Liver (tissue), 9 donors: ENCODE measurements around the gene CUEDC1. TPM values are rescaled to one million over a fixed set of nuclear protein-coding genes. Genes with fewer than 3 reads are reported as not detected.

ENCODE experiments used
- DNase-seq: peaks from one replicate; pipeline ENCODE4 v3.0.0-alpha.2; 2017; ENCODE audit warnings: low spot score
- H3K27ac ChIP-seq, 2 donors: one replicate each; pipeline ENCODE4 v1.7.0; 2013; ENCODE audit warnings: inconsistent platforms in 2 of 2, low read length in 2 of 2, control low read depth in 1 of 2, low read depth in 1 of 2, mild to moderate bottlenecking in 1 of 2
- H3K27me3 ChIP-seq, 4 donors: one replicate each; pipeline versions ENCODE4 v1.6.1 to v1.7.0; 2013; ENCODE audit warnings: low read length in 3 of 4, inconsistent platforms in 1 of 4, mild to moderate bottlenecking in 1 of 4, moderate library complexity in 1 of 4; ENCODE audit not compliant: control insufficient read depth in 4 of 4, insufficient read depth in 4 of 4
- H3K36me3 ChIP-seq, 4 donors: one replicate each; pipeline versions ENCODE4 v1.6.1 to v1.7.0; 2013; ENCODE audit warnings: low read length in 3 of 4, mild to moderate bottlenecking in 3 of 4, low read depth in 1 of 4, moderate library complexity in 1 of 4; ENCODE audit not compliant: control insufficient read depth in 4 of 4, insufficient read depth in 3 of 4
- H3K4me1 ChIP-seq, 4 donors: one replicate each; pipeline versions ENCODE4 v1.6.1 to v1.7.0; 2013; ENCODE audit warnings: low read length in 3 of 4, mild to moderate bottlenecking in 3 of 4, moderate library complexity in 1 of 4; ENCODE audit not compliant: control insufficient read depth in 4 of 4, insufficient read depth in 4 of 4
- H3K4me3 ChIP-seq, 3 donors: one replicate each; pipeline versions ENCODE4 v1.6.1 to v1.7.0; 2013; ENCODE audit warnings: low read length in 3 of 3, control low read depth in 1 of 3, low read depth in 1 of 3, mild to moderate bottlenecking in 1 of 3
- H3K9ac ChIP-seq, 2 donors: one replicate each; pipeline ENCODE4 v1.7.0; 2013; ENCODE audit warnings: low read length in 2 of 2, mild to moderate bottlenecking in 2 of 2, moderate library complexity in 2 of 2, control low read depth in 1 of 2, low read depth in 1 of 2
- H3K9me3 ChIP-seq, 4 donors: one replicate each; pipeline versions ENCODE4 v1.6.1 to v1.7.0; 2013; ENCODE audit warnings: low read length in 3 of 4; ENCODE audit not compliant: control insufficient read depth in 4 of 4
- EGR1 ChIP-seq, 2 donors: IDR thresholded peaks; 2 replicates each; pipeline ENCODE4 v1.6.1; 2016 to 2018; ENCODE audit warnings: antibody characterized with exemption in 2 of 2, low read depth in 2 of 2
- FOXA1 ChIP-seq: IDR thresholded peaks from 2 replicates; pipeline ENCODE4 v1.6.1; 2016; ENCODE audit warnings: antibody characterized with exemption
- FOXA2 ChIP-seq: IDR thresholded peaks from 2 replicates; pipeline ENCODE4 v1.6.1; 2016; ENCODE audit warnings: antibody characterized with exemption
- GABPA ChIP-seq, 2 donors: IDR thresholded peaks in 1 of 2; conservative IDR thresholded peaks in 1 of 2; 2 replicates each; pipeline ENCODE4 v1.6.1; 2016; ENCODE audit warnings: antibody characterized with exemption in 2 of 2, mild to moderate bottlenecking in 1 of 2, moderate library complexity in 1 of 2
- HNF4A ChIP-seq, 2 donors: conservative IDR thresholded peaks; 2 replicates each; pipeline ENCODE4 v1.6.1; 2016; ENCODE audit warnings: antibody characterized with exemption in 2 of 2, mild to moderate bottlenecking in 2 of 2
- HNF4G ChIP-seq: IDR thresholded peaks from 2 replicates; pipeline ENCODE4 v1.6.1; 2016; ENCODE audit warnings: antibody characterized with exemption
- JUND ChIP-seq, 2 donors: IDR thresholded peaks; 2 replicates each; pipeline ENCODE4 v1.6.1; 2016; ENCODE audit warnings: antibody characterized with exemption in 2 of 2
- NR2F2 ChIP-seq: IDR thresholded peaks from 2 replicates; pipeline ENCODE4 v1.6.1; 2016; ENCODE audit warnings: antibody characterized with exemption
- RAD21 ChIP-seq, 2 donors: IDR thresholded peaks; 2 replicates each; pipeline ENCODE4 v1.6.1; 2016; ENCODE audit warnings: antibody characterized with exemption in 2 of 2, mild to moderate bottlenecking in 2 of 2
- RXRA ChIP-seq, 2 donors: IDR thresholded peaks; 2 replicates each; pipeline ENCODE4 v1.6.1; 2017 to 2018; ENCODE audit warnings: antibody characterized with exemption in 2 of 2, mild to moderate bottlenecking in 1 of 2
- SP1 ChIP-seq: IDR thresholded peaks from 2 replicates; pipeline ENCODE4 v1.6.1; 2018; ENCODE audit warnings: antibody characterized with exemption, mild to moderate bottlenecking
- TAF1 ChIP-seq: conservative IDR thresholded peaks from 2 replicates; pipeline ENCODE4 v1.6.1; 2016; ENCODE audit warnings: antibody characterized with exemption, mild to moderate bottlenecking
- YY1 ChIP-seq: IDR thresholded peaks from 2 replicates; pipeline ENCODE4 v1.6.1; 2016; ENCODE audit warnings: antibody characterized with exemption, mild to moderate bottlenecking
- WGBS: extraction: QIAGEN DNeasy Blood & Tissue Kit; methylation state at CpG from one replicate; pipeline ENCODE4 v1.1.7; 2013; 5-methylcytosine and 5-hydroxymethylcytosine counted together
- polyA plus RNA-seq, 2 donors: library from polyadenylated mRNA; stranded (reverse) in 1 of 2; unstranded in 1 of 2; fragments of 200-250 nt in 1 of 2; fragments of >200 nt in 1 of 2; fragmentation: Nextera tagmentation in 1 of 2; extraction: Ambion mirVana in 1 of 2; gene quantifications; one replicate each; pipeline versions ENCODE4 v1.2.1 to v1.2.3, GENCODE V29; 2013 to 2015
- total RNA-seq, 2 donors: library from RNA; depleted of rRNA; stranded (reverse); fragments of >200 nt; gene quantifications; one replicate each; pipeline ENCODE4 v1.2.3, GENCODE V29; 2014
- TF ChIP-seq, protein P1 (sequence below): IDR thresholded peaks from 2 replicates; pipeline ENCODE4 v1.6.1; 2016; ENCODE audit warnings: antibody characterized with exemption
- TF ChIP-seq, protein P2 (sequence below): IDR thresholded peaks from 2 replicates; pipeline ENCODE4 v1.6.1; 2016; ENCODE audit warnings: antibody characterized with exemption, mild to moderate bottlenecking
- TF ChIP-seq, protein P3 (sequence below): fragments of 150-350 bp; IDR thresholded peaks from 2 replicates; pipeline ENCODE4 v1.5.1; 2017; ENCODE audit warnings: improper control_type of control experiment, low read depth, low read length; ENCODE audit not compliant: missing input control
- TF ChIP-seq, protein P4 (sequence below): IDR thresholded peaks from 2 replicates; pipeline ENCODE4 v1.6.1; 2016; ENCODE audit warnings: antibody characterized with exemption
- donor health status: healthy.
- donor health status: healthy.
- donor health status: healthy.
- donor health status: healthy.
- donor health status: healthy.

CUEDC1 gene
- total and polyA plus RNA-seq, 4 donors, result 2.6 to 4.9 (median 3.4) TPM

DNA sequence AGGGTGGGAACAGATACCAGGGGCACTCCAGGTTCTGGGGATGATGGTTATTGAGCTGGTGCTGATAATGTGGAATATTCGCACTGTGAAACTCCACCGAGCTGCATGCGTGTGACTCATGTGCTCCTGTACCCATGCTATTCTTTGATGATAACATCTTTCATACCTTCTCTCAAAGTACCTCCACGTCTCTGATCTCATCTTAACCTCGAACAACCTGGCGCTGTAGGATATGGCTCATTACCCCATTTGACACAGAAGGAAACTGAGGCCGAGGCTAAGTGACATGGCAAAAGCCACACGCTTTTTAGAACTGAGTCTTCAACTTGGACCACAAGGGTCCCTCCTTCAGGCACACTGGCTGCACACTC, 75.1 kb downstream of the CUEDC1 start (continued):
- no peak for TF ChIP-seq HNF4G
- no peak for TF ChIP-seq YY1
- no peak for TF ChIP-seq FOXA2
- TF ChIP-seq FOXA1, result no peak
- TF ChIP-seq, protein P1, sequence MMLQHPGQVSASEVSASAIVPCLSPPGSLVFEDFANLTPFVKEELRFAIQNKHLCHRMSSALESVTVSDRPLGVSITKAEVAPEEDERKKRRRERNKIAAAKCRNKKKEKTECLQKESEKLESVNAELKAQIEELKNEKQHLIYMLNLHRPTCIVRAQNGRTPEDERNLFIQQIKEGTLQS, result no peak
- no peak for TF ChIP-seq NR2F2

DNA sequence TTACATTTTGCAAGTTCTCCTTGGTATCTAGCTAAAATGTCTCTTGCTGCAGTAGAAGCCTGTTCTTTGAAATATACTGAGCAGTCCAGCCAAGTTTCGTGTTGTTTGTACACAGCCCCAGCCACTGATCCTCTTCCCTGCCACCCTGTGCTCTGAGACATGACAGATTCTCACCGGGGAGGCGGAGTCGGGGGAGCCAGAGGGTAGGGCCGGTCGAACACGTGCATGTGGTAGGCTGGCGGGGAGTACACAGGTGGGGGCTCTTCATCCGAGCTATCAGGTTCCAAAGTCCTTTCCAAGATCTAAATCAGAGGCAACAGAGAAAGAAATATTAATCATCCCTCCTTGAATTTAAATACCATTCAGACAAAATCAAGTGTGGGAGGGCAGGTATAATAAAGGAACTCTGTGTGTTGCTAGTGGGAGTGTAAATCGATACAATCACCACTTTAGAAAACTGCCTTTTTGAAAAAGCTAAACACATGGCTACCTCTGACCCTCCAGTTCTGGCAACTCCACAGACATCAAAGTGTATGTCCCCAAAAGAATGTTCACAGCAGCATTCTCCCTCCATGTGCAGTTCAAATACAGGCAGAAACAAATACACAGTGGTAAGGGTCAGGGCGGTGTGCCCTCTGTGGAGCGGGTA, 75.7 kb downstream of the CUEDC1 start:
- Histone ChIP-seq H3K9ac (no peak overlapping the region), H3K4me1 (peaks cover 0 to 5% (median 1%) of the 10 kb centered on the region in 4 donors), H3K27ac (no peak overlapping the region), H3K9me3 (no peaks in the 10 kb centered on the region), H3K4me3 (no peak overlapping the region), H3K27me3 (no peaks in the 10 kb centered on the region), H3K36me3 (peaks cover 0 to 3% (median 0%) of the 10 kb centered on the region in 4 donors)
- 81% methylated on average over 12 of the region's 12 CpGs for WGBS
- no peak for DNase-seq
- peak; percentile 34 for TF ChIP-seq HNF4G
- no peak for TF ChIP-seq RAD21 (IDR thresholded peaks at IDR 0.05)
- peak; percentile 13 for TF ChIP-seq SP1

DNA sequence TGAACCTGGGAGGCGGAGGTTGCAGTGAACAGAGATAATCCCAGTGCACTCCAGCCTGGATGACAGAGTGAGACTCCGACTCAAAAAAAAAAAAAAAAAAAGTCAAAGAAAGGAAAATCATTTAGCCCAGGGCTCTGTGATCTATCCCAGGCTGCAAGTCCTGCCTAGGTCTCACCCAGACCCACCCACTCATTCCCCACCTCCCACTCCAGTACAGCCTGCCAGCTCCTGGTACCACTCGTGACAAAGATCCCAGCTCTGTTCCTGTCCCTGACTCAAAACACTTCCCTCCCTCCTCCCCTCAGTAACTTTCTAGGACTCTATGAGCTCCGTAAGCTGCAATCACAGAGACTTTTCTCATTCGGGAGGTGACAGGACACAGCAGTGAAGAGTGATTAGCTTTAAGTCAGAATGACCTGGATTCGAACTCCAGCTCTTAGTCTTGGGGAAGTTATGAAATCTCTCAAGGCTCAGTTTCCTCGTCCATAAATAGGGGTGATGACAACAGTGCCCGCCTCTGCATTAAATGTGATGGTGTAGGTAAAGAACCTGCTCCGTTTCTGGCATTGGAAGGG, 77.3 kb downstream of the CUEDC1 start:
- Histone ChIP-seq H3K4me3 (no peak overlapping the region), H3K36me3 (peaks cover 0 to 3% (median under 1%) of the 10 kb centered on the region in 4 donors), H3K4me1 (peaks cover 0 to 17% (median 5%) of the 10 kb centered on the region in 4 donors), H3K27ac (no peak overlapping the region), H3K9ac (no peak overlapping the region), H3K9me3 (no peaks in the 10 kb centered on the region), H3K27me3 (no peaks in the 10 kb centered on the region)
- WGBS, result 77% methylated on average over 9 of the region's 9 CpGs
- no peak for DNase-seq
- TF ChIP-seq, protein P2, sequence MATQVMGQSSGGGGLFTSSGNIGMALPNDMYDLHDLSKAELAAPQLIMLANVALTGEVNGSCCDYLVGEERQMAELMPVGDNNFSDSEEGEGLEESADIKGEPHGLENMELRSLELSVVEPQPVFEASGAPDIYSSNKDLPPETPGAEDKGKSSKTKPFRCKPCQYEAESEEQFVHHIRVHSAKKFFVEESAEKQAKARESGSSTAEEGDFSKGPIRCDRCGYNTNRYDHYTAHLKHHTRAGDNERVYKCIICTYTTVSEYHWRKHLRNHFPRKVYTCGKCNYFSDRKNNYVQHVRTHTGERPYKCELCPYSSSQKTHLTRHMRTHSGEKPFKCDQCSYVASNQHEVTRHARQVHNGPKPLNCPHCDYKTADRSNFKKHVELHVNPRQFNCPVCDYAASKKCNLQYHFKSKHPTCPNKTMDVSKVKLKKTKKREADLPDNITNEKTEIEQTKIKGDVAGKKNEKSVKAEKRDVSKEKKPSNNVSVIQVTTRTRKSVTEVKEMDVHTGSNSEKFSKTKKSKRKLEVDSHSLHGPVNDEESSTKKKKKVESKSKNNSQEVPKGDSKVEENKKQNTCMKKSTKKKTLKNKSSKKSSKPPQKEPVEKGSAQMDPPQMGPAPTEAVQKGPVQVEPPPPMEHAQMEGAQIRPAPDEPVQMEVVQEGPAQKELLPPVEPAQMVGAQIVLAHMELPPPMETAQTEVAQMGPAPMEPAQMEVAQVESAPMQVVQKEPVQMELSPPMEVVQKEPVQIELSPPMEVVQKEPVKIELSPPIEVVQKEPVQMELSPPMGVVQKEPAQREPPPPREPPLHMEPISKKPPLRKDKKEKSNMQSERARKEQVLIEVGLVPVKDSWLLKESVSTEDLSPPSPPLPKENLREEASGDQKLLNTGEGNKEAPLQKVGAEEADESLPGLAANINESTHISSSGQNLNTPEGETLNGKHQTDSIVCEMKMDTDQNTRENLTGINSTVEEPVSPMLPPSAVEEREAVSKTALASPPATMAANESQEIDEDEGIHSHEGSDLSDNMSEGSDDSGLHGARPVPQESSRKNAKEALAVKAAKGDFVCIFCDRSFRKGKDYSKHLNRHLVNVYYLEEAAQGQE, result no peak
- TF ChIP-seq, protein P3, sequence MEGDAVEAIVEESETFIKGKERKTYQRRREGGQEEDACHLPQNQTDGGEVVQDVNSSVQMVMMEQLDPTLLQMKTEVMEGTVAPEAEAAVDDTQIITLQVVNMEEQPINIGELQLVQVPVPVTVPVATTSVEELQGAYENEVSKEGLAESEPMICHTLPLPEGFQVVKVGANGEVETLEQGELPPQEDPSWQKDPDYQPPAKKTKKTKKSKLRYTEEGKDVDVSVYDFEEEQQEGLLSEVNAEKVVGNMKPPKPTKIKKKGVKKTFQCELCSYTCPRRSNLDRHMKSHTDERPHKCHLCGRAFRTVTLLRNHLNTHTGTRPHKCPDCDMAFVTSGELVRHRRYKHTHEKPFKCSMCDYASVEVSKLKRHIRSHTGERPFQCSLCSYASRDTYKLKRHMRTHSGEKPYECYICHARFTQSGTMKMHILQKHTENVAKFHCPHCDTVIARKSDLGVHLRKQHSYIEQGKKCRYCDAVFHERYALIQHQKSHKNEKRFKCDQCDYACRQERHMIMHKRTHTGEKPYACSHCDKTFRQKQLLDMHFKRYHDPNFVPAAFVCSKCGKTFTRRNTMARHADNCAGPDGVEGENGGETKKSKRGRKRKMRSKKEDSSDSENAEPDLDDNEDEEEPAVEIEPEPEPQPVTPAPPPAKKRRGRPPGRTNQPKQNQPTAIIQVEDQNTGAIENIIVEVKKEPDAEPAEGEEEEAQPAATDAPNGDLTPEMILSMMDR, result no peak
- no peak for TF ChIP-seq GABPA (IDR thresholded peaks at IDR 0.05 in 1 of 2, conservative IDR thresholded peaks at IDR 0.05 in 1 of 2)
- no peak for TF ChIP-seq SP1
- no peak for TF ChIP-seq TAF1
- no peak for TF ChIP-seq HNF4A (conservative IDR thresholded peaks at IDR 0.05)
- no peak for TF ChIP-seq NR2F2
- TF ChIP-seq, protein P1, result no peak
- TF ChIP-seq RAD21 (IDR thresholded peaks at IDR 0.05), result no peak
- no peak for TF ChIP-seq FOXA2
- TF ChIP-seq HNF4G, result no peak
- TF ChIP-seq, protein P4, sequence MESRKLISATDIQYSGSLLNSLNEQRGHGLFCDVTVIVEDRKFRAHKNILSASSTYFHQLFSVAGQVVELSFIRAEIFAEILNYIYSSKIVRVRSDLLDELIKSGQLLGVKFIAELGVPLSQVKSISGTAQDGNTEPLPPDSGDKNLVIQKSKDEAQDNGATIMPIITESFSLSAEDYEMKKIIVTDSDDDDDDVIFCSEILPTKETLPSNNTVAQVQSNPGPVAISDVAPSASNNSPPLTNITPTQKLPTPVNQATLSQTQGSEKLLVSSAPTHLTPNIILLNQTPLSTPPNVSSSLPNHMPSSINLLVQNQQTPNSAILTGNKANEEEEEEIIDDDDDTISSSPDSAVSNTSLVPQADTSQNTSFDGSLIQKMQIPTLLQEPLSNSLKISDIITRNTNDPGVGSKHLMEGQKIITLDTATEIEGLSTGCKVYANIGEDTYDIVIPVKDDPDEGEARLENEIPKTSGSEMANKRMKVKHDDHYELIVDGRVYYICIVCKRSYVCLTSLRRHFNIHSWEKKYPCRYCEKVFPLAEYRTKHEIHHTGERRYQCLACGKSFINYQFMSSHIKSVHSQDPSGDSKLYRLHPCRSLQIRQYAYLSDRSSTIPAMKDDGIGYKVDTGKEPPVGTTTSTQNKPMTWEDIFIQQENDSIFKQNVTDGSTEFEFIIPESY, result no peak
- no peak for TF ChIP-seq EGR1 (IDR thresholded peaks at IDR 0.05; ENCODE audit: low read depth in 2 of 2)
- TF ChIP-seq RXRA (IDR thresholded peaks at IDR 0.05), result no peak
- TF ChIP-seq JUND (IDR thresholded peaks at IDR 0.05), result no peak
